ENCODE data around the gene GPC1. TPM values are rescaled to one million over a fixed set of nuclear protein-coding genes. Genes with fewer than 3 reads are reported as not detected.

GPC1 gene
- total RNA-seq, 1 donor from 2014 or later: 27.2 TPM

DNA sequence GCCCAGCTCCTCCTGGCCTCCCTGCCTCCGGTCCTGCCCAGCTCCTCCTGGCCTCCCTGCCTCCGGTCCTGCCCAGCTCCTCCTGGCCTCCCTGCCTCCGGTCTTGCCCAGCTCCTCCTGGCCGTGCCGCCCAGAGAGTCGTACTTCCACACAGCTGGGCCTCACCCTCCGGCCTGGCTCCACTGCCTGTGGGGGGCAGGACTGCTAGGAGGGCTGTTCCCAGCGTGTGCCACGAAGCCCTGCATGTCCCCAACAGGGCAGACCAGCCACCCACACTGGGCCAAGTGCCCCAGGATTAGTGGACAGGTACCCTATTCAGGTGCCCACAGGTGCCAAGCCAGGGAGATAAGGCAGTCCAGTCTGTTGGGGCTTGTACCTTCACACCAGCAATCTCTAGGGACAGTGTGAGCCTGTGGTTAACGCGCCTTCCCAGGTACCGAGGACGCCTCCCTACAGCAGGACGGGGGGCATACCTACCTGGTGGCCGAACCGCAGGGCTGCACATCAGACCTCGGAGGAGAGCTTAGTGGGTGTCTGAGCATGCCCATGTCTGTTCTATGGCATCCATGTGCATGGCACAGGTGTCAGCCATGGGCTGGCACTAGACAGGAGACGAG is 5.3 kb downstream of the GPC1 start:
- no peak for DNase-seq (ENCODE audit: low read depth, low spot score)

DNA sequence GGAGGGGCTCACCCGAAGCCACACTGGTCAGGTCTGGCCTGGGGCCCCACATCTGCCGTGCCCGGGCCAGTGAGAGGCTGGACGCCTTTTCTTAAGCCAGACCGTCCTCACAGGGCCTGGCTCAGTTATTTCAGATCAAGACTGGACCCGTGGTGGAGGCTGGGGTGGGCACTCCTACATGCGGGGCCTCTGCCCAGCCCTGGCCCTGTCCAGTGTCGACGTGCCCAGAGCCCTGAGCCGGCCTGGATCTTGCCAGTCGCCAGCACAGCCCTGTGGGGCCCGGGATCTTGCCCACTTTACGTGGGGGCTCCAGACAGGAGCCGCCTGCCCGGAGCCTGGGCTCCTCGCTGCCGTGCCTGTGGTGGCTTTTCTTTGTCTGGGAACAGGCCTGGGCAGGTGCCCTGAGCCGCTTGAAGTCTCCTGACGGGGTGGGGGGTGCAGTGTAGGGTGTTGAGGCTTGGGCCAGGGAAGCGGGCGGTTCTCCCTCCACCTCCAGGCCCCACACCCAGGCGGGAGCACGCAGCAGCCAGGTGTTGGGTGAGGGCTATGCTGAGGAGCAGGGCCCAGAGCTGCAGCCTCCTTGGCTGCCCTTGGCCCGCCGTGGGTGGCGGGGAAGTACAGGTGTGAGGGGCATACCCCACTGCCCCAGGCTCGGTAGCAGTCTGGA is 6.0 kb downstream of the GPC1 start:
- no peak for DNase-seq (ENCODE audit: low read depth, low spot score)

DNA sequence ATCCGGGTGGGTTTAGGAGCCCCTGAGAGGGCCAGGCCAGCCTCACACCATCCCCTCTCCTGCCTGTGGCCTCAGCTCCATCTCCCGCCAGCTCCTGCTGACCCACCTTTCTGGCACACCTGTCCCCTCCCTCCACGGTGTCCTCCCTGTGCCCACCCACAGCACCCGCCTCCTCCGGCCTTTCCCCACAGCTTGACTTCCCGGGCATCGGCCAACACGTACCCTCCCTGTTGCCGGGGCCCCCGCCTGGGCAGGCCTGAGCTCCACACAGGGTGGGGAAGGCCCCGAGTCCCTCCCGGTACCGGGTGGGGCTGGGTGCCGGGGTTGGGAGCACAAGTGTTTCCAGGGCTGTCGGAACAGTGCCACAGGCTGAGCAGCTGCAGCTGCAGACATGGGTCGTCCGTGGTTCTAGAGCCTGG is 6.5 kb downstream of the GPC1 start:
- DNase-seq (ENCODE audit: low read depth, low spot score): no peak

DNA sequence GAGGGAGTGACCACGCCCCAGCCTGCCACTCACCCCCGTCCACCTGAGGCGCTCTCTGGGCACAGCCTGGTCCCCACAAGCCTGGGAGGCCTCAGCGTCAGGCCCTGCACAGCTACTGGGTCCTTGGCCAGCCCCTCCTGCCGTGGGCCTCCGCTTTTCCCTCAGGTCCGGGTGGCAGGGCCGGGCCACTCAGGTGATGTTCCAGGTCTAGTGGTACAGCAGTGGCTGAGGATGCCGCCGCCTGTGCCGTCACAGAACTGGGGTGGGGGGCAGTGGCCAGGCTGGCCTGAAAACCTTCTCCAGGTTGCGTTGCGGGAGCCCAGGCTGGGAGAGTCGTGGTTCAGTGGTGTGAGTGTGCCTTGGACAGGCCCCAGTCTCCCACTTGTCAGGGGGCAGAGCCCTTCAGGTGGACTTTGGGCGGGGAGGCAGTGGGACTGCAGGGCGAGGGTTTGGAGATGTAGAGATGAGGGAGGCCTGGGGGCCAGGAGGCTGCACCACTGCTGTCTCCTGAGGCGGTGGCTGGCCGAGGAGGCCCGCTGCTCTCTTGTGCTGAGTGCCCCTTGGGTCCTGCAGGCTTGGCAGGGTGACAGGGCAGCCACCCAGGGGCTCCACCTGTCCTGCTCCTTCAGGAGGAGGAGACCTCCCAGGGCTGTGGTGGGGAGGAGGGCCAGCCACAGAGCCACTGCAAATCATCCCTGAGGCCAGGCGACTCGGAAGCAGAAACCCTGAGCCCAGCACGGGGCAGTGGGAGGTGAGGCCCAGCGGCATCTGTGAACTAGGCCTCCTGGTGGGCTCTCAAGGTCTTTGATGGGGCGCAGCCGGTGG is 7.6 kb downstream of the GPC1 start:
- no peak for DNase-seq (ENCODE audit: low read depth, low spot score)

DNA sequence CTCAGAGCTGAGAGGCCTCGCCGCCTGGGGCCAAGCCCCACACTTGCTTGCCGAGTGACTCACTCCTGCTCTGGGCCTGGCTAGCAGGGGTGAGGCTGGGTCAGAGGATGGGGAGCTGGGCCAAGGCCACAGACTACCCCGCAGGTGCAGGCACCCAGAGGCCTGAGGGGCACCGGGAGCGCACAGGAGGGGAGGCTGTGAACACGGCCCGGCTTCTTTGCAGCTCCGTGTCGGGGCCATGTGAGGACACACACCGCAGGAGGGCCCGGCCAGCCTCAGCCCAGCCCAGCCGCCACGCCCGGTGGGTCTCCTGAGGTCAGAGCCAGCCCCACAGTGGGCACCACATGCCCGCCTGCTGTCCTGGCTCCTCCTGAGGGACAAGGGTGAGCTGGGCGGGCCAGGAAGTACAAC is 8.4 kb downstream of the GPC1 start:
- no peak for DNase-seq (ENCODE audit: low read depth, low spot score)

DNA sequence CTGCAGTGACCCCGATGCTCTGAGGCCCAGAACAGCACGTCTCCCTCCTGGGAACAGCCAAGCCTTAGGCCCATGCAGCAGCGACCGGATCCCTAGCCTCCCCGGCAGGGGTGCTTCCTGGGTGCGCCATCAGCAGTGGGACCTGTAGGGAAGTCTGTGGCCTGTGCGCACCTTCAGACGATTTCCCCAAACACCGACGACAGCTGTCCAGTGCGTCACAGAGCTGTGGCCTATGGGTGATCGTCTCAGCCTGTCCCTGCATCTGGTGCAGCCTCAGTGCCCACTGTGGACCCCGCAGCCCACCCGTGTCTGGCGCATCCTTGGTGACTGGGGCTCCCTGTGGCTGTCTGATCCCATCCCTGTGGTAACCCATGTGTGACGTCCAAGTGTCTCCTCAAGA is 9.0 kb downstream of the GPC1 start:
- DNase-seq (ENCODE audit: low read depth, low spot score): no peak

DNA sequence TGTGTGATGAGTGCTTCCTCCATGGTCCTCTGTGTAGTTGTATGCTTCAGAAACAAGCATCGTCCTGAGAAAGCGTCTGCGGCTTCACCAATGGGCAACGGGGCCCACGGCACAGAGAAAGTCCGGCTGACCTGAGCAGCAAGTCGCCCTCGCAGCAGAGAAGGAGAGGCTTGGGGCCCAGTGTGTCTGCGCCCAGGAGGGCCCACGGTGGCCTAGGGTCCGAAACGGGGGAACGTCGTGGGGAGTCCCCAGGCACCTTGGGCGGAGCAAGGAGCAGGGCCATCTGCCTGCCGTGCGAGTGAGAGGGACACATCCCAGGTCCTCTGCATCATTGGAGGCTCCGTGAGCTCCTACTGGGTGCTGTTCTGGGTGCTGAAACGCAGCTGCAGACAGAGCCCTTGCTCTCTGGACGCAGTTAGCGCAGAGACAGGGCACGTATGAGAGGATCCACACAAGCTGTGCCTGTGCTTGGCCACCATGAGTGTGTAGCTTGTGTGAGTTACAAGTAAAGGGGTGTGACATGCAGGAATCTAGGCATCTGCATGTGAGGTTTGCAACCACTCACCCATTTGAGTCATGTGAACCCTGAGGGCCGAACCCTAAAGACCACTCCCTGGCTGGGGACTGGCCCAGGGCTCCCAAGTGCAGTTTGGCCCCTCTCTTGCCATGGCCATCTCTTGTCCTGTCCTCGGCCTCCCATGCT is 10.6 kb downstream of the GPC1 start:
- DNase-seq (ENCODE audit: low read depth, low spot score): no peak

DNA sequence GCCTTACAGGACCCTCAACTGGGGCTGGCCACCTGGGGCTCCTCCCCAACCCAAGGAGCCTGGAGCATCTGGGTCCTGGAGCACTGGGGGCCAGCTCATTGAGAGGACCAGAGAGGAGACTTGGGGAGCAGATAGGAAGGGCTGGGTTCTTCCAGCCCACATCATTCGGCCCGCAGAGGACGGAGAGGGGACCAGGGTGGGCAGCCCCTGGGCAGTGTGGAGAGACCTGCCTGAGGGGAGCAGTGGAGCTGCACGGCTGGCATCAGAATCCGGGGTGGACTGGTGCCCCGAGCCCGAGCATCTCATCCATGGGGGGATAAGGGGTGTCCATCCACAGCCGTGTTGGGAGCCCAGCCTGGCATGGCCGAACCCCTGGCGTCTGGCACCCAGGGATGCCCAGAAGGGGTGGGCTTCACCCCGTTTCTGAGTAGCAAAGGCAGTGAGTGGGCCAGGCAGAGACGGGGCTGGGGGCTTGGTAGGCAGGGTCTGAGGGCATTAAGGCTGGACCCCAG is 11.3 kb downstream of the GPC1 start:
- no peak for DNase-seq (ENCODE audit: low read depth, low spot score)

DNA sequence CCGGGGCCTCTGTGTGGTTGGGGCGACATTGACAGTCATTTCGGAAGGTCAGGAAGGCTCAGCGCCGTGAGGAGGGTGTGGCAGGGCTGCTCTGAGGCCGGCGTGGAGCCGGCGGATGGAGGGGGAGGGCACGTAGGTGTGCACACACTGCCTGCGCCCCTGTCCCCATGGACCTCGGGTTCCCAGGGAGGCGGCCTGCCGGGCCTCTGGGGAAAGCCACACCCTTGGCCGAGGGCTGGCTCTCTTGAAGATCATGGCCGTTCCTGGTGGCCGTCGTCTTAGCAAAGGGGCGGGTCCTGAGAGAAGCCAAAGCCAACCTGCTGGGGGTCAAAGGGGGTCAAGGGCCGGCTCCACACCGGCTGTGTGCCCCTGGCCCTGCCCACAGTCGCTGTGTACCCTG is 11.9 kb downstream of the GPC1 start:
- no peak for DNase-seq (ENCODE audit: low read depth, low spot score)

DNA sequence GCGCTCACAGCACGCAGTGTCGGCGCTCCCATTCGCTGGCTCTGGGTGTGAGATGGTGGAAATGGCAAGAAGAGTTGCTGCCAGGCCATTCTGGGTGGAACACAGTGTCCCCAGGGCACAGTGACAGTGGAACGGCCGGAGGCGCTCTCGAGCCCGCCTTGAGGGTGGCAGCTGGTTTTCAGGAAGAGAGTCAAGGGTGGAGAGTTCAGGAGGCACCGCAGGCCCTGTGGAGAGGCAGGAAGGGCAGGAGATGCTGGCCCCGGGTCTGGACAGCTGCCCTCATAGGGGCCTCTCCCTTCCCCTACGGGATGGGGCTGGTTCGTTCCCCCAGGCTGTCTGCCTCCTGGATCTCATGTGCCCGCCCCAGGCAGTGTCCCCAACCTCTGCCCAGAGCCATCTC is 12.5 kb downstream of the GPC1 start:
- DNase-seq (ENCODE audit: low read depth, low spot score): no peak

DNA sequence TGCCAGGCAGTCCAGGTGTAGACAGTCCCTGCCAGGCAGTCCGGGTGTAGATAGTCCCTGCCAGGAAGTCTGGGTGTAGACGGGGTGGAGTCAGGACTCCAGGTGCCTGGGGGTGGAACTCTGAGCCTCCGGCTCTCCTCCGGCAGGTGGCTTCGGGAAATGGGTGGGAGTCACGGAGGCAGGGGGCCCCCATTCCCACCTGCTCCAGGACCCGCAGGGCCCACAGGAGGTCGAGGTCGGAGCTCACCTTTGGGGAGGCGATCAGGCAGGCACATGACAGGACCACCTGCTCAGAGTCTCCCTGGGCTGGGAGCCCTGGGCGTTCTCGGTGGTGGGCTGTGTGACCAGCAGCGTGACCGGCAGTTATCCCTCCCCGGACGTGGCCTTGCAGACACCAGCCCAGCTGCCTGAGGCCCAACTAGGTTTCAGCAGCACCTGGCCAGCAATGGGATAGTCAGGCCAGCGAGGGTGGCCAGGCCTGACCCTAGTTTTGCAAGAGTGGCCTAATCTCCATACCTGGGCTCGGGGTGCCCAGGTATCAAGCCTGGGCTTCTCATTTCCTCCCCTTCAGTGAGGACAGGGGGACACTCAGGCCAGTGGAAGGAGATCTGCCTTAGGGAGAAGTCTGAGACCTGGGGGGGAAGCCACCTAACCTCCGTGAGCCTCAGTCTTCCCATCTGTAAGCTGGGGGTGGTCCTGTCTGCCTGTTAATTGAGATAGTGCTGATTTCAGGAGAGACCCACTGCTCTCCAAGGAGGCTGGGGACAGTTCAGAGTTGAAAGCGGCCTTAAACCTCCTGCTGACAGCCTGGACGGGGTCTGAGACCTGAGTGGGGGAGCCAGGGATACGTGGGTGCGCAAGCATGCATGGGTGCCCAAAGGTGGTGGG is 13.2 kb downstream of the GPC1 start:
- DNase-seq (ENCODE audit: low read depth, low spot score): no peak

DNA sequence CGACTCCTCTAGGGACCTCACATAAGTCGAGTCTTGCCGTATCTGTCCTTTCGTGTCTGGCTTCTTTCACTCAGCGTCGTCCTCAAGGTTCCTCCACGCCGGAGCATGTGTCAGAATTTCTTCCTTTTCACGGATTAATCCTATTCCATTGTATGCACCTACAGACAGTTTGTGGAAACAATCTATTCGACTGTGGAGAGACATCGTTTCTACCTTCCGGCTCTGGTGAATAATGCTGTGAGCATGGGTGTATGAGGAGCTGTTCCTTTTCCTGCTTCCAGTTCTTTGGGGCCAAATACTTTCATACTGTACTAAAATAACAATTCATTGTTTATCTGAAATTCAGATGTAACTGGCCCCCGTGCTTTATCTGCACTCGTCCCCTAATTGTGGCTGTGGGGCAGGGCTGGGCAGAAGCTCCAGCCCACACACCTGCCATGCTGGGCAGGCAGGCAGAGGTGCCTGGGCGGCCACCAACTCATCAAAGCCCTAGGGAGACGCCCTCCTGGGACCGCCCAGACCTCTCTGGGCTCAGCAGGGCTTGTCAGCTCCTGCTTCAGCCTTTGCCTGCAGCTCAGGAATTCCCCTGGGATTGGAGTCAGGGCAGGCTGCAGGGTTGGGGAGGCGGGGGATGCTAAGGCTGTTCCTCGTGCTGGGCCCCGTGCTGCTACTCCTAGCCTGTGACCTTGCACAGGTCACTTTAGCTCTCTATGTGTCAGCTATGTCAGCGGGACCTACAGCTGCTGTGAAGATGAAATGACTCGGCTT is 14.5 kb downstream of the GPC1 start:
- no peak for DNase-seq (ENCODE audit: low read depth, low spot score)

DNA sequence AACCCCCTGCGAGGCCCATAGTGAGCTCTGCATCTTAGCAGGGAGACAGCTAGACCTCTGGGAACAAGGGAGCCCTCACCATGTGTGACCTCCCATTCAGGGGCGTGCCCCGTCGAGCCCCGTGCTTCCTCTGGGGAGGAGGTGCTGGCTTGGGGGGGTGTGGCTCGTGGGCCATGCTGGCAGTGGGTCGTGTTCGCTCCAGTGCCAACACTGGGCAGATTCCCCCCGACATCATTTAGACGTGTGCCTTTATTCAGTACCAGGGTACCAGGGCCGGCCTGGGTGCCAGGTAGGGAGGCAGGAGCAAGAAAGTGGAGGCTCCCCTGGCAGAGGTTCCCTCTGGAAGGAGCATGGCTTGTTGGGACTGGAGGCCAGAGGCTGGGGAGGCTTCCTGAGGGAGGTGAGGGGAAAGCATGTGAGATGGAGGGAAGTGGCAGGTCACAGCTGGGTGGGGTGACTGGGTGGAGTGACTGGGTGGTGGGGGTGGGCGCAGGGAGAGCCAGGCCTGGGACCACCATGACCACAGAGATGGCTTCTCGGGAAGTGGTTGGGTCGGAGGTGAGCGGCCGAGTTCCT is 15.2 kb downstream of the GPC1 start:
- no peak for DNase-seq (ENCODE audit: low read depth, low spot score)

DNA sequence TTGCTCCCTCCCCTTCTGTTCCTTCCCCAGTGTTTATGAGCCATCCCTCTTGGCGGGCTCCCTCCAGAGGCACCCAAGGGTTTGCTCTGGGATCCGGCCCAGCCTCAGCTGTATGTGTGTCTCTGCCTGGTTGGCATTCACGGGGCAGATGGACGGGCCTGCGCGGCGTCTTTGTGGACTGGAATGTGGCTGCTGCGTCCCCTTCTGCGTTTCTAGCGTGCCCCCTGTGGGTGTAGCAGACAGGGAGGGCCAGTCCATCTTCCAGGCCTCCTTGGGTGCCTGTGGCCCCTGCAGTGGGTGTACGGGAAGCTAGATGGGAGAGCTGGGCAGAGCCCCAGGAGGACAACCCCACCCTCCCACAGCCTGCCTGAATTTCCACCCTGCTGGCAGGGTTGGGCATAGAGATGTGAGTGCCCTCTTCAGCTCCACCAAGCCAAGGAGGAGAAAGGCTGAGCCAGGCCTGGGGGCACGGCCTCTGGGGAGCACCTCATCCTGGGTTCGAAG is 15.7 kb downstream of the GPC1 start:
- DNase-seq (ENCODE audit: low read depth, low spot score): no peak

DNA sequence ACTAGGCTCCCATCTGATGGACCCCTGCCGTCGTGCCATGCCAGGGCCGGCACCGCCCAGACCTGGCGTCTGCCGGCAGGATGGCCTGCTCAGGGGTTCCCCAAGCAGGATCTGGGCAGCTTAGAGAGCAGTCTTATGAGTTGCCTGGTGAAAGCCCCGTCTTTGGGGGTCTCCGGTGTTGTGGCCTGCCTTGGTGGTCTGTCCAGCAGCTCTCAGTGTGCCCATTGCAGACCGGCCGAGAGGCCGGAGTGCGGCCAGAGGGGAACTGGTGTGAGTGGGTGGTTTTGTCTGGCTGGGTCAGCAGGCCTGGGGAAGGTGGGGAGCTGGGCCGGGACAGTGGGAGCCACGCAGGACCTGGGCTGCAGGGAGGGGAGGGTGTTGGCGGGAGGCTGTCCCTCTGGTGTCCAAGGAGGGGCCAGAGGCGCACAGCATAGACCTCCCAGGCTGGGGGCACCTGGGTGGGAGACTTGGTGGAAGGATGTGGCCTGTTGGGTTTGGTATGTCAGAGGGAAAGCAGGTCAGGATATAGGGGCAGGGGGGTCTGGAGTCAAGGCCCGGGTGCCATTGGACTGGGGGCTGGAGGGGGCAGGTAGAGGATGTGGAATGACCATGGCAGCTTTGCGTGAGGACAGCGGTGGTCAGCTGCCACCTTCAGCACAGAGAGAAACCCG is 16.5 kb downstream of the GPC1 start:
- no peak for DNase-seq (ENCODE audit: low read depth, low spot score)

DNA sequence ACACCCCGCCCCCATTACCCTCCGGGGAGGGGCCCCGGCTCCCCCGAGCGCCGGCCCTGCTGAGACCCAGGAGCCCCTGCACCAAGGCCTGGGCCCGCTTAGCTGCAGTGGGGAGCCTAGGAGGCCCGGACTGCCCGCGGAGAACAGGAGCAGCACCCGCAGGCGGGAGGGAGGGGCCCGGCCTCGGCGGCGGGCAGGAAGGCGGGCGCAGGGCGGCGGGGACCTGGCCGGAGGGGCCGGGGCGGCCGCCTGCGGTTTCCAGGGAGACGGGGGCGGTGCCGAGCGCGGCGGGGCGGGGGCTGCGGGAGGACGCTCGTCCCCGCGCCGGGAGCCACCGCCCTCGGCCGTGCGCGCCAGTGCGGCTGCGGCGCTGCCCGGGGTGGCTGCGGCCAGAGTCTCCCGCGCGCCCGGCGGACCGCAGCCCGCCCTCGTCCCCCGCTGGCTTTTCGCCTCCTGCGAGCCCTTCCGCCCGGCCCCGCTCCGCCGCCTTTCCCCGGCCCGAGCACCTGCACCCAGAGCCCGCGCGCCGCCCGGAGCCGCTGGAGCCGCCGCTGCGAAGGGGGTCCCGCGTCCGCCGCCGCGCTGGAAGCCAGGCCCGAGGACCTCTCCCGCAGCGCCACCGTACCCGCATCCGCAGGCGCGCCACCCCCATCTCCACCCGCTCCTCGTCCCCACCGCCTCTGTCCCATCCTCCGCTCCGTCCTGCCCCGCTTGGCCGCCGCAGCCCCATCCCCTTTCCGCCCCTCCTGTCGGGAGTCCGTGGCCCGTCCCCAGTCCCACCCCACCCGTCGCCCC is 17.2 kb downstream of the GPC1 start:
- no peak for DNase-seq (ENCODE audit: low read depth, low spot score)

DNA sequence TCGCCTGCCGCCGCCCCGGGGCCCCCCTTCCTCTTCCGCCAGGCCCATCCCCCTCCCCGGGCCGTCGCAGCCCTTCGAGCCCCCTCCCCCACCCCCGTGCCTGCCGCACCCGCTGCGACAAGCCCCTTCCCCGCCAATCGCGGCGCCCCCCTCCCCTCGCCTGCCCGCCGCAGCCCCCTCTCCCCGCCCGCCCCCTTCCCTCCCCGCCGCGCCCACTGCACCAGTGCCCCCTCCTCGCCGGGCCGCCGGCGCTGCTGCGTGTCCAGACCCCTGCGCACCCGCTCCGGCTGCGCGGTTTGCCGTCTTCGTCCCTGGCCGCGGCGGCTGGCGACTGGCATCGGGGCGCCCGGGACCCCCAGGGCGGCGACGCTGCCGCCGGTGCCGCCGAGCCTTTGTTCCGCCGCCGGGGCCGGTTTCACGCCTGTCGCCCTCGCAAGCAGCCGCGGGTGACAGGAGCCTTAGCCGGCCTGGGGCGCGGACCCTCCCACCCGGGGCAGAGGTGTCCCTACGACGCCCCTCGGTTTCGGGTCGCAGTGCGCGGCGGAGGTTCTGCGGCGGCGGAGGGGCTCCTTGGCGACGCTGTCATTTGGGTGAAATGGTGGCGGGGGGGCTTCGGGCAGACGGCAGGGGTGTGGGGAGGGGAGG is 18.1 kb downstream of the GPC1 start:
- no peak for DNase-seq (ENCODE audit: low read depth, low spot score)

All from pulmonary artery endothelial cell (primary cell).